Fibroblast of lung (primary cell): ENCODE measurements around the gene SLC22A4. TPM values are rescaled to one million over a fixed set of nuclear protein-coding genes. Genes with fewer than 3 reads are reported as not detected.

Experiments used
- DNase-seq, 2 donors: peaks; one replicate each; pipeline versions ENCODE4 v3.0.0 to v3.0.0-alpha.2; 2010; ENCODE audit warnings: low read depth in 2 of 2
- H2AFZ ChIP-seq: 2 replicates; pipeline ENCODE4 v1.5.1; 2012; ENCODE audit warnings: low read length, control low read depth, inconsistent platforms
- H3K27ac ChIP-seq: 2 replicates; pipeline ENCODE4 v1.5.1; 2011; ENCODE audit warnings: low read length, control low read depth; ENCODE audit not compliant: insufficient read depth
- H3K27me3 ChIP-seq: 2 replicates; pipeline ENCODE4 v1.5.1; 2011; ENCODE audit warnings: mild to moderate bottlenecking, low read length; ENCODE audit not compliant: control insufficient read depth, insufficient read depth
- H3K36me3 ChIP-seq: 2 replicates; pipeline ENCODE4 v1.5.1; 2011; ENCODE audit warnings: low read length; ENCODE audit not compliant: control insufficient read depth, insufficient read depth
- H3K4me1 ChIP-seq: 2 replicates; pipeline ENCODE4 v1.5.1; 2011; ENCODE audit warnings: low read length; ENCODE audit not compliant: control insufficient read depth, insufficient read depth; ENCODE audit errors: extremely low read depth
- H3K4me2 ChIP-seq: 2 replicates; pipeline ENCODE4 v1.5.1; 2011; ENCODE audit warnings: low read length, control low read depth; ENCODE audit not compliant: insufficient read depth; ENCODE audit errors: extremely low read depth
- H3K4me3 ChIP-seq, 4 experiments: fragments of 200-600 bp in 1 of 4; sonication (generic) in 1 of 4; replicated peaks in 1 of 4; 2 replicates each; pipeline ENCODE4 v1.5.1; 2011 to 2016; ENCODE audit warnings: low read length in 4 of 4, low read depth in 3 of 4, mild to moderate bottlenecking in 3 of 4, control low read depth in 2 of 4, inconsistent platforms in 1 of 4, mixed read lengths in 1 of 4; ENCODE audit not compliant: insufficient read depth in 1 of 4; ENCODE audit errors: control extremely low read depth in 1 of 4
- H3K79me2 ChIP-seq: 2 replicates; pipeline ENCODE4 v1.5.1; 2012; ENCODE audit warnings: mild to moderate bottlenecking, low read length, inconsistent platforms; ENCODE audit not compliant: control insufficient read depth, insufficient read depth
- H3K9ac ChIP-seq: 2 replicates; pipeline ENCODE4 v1.5.1; 2011; ENCODE audit warnings: mild to moderate bottlenecking, low read length, control low read depth; ENCODE audit not compliant: insufficient read depth
- H3K9me3 ChIP-seq: 2 replicates; pipeline ENCODE4 v1.5.1; 2012; ENCODE audit warnings: low read depth, low read length; ENCODE audit not compliant: control insufficient read depth, insufficient read depth
- H4K20me1 ChIP-seq: 2 replicates; pipeline ENCODE4 v1.5.1; 2011; ENCODE audit warnings: low read length; ENCODE audit not compliant: control insufficient read depth, insufficient read depth; ENCODE audit errors: extremely low read depth
- CTCF ChIP-seq, 2 donors: IDR thresholded peaks in 1 of 2; conservative IDR thresholded peaks in 1 of 2; 1 replicate in 1 of 2; 2 replicates in 1 of 2; pipeline ENCODE4 v1.5.1; 2011 to 2012; ENCODE audit warnings: low read length in 2 of 2, control low read depth in 1 of 2, inconsistent platforms in 1 of 2, low read depth in 1 of 2, mild to moderate bottlenecking in 1 of 2
- EZH2 ChIP-seq: IDR thresholded peaks from 2 replicates; pipeline ENCODE4 v1.5.1; 2012; ENCODE audit warnings: low read length, control low read depth, mild to moderate bottlenecking; ENCODE audit errors: missing control alignments
- polyA plus RNA-seq, 2 donors: library from polyadenylated mRNA; depleted of rRNA in 1 of 2; stranded (reverse) in 1 of 2; unstranded in 1 of 2; fragments of >200 nt; gene quantifications; 2 replicates each; pipeline ENCODE4 v1.2.1, GENCODE V29; 2011 to 2012; ENCODE audit warnings: missing spikeins in 1 of 2
- total RNA-seq: library from RNA; depleted of rRNA; stranded (reverse); fragments of >200 nt; gene quantifications from 2 replicates; pipeline ENCODE4 v1.2.1, GENCODE V29; 2014

SLC22A4 gene
- total and polyA plus RNA-seq, 2 donors (not counting 1 experiment from before 2014, with no cell fraction given): 1.1 to 4.1 TPM

- no peaks in the 10 kb centered on the region for H3K79me2 ChIP-seq
Measured at GRCh38 chr5:132353486-132353995, 59.3 kb downstream of the SLC22A4 start.

GRCh38 chr5:132354381-132355139, 60.4 kb downstream of the SLC22A4 start:
- Histone ChIP-seq H3K9me3 (no peaks in the 10 kb centered on the region), H3K4me3 (no peak overlapping the region), H3K4me2 (no peak overlapping the region), H3K27ac (no peak overlapping the region), H4K20me1 (no peaks in the 10 kb centered on the region), H2AFZ (no peak overlapping the region), H3K36me3 (no peaks in the 10 kb centered on the region), H3K27me3 (peaks cover 2% of the 10 kb centered on the region), H3K9ac (no peak overlapping the region), H3K79me2 (no peaks in the 10 kb centered on the region), H3K4me1 (no peaks in the 10 kb centered on the region)
- TF ChIP-seq CTCF (conservative IDR thresholded peaks at IDR 0.05 in 1 of 2, IDR thresholded peaks at IDR 0.05 in 1 of 2; ENCODE audit: low read depth in 1 of 2, low read length in 2 of 2) (no peak), EZH2 (no peak)
- no peak for DNase-seq

More at GRCh38 chr5:132353486-132353995, 59.3 kb downstream of the SLC22A4 start:
- no peak overlapping the region for H3K4me3 ChIP-seq
- TF ChIP-seq EZH2: no peak
- no peak for TF ChIP-seq CTCF (conservative IDR thresholded peaks at IDR 0.05 in 1 of 2, IDR thresholded peaks at IDR 0.05 in 1 of 2; ENCODE audit: low read depth in 1 of 2, low read length in 2 of 2)
- no peaks in the 10 kb centered on the region for H3K4me1 ChIP-seq
- no peaks in the 10 kb centered on the region for H4K20me1 ChIP-seq
- no peak for DNase-seq
- H3K27me3 ChIP-seq: peaks cover 2% of the 10 kb centered on the region
- H3K4me2 ChIP-seq: no peak overlapping the region
- no peak overlapping the region for H3K9ac ChIP-seq
- no peak overlapping the region for H3K27ac ChIP-seq
- no peaks in the 10 kb centered on the region for H3K9me3 ChIP-seq
- no peaks in the 10 kb centered on the region for H3K36me3 ChIP-seq
- no peak overlapping the region for H2AFZ ChIP-seq

- DNase-seq: no peak
- Histone ChIP-seq H2AFZ (no peak overlapping the region), H3K9me3 (no peaks in the 10 kb centered on the region), H3K27me3 (peaks cover 2% of the 10 kb centered on the region), H3K4me1 (no peaks in the 10 kb centered on the region), H3K27ac (no peak overlapping the region), H3K4me3 (no peak overlapping the region), H4K20me1 (no peaks in the 10 kb centered on the region), H3K79me2 (no peaks in the 10 kb centered on the region), H3K9ac (no peak overlapping the region), H3K36me3 (no peaks in the 10 kb centered on the region), H3K4me2 (no peak overlapping the region)
- TF ChIP-seq EZH2 (no peak), CTCF (conservative IDR thresholded peaks at IDR 0.05 in 1 of 2, IDR thresholded peaks at IDR 0.05 in 1 of 2; ENCODE audit: low read depth in 1 of 2, low read length in 2 of 2) (no peak)
Measured at GRCh38 chr5:132355140-132355765, 61.1 kb downstream of the SLC22A4 start.
